ENCODE results near the gene TPM2.

TPM2 gene

DNA sequence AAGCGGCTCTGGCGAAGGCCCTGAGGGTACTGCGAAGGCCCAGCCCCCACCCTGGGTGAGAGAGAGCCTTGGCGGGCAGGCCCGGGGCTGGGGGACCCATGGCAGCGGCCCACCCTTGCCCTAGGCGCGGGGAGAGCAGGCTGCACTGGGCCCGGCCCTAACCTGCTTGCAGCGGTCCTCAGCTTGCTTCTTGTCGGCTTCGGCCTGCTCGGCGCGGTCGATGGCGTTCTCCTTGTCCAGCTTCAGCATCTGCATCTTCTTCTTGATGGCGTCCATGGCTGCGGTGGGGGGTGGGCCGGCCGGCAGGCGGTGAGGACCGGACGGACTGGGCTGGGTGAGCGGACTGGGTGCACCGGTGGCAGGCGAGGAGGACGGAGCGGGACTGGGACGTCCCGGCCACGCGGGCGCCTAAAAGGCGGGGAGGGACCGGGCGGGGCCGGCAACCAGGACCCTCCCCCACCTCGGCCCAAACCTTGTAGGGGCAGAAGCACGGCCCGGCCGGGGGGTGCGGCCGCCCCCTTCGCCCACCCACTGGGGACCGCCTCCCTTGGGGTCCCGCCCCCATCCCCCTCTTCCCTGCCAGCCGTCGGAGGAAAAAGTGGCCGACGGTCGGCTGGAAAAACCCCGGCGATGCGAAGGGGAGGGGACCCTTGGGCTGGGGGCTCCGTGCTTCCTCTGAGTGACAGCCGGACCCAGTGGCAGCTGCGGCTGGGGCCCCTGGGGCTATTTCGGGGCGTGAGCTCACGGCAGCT, at the start of gene TPM2:
TSS of gene TPM2 (minus strand) at position 384 of the 752 bp plus-strand sequence. CDS start at position 276, 108 bp downstream.
- no peak for DNase-seq

DNA sequence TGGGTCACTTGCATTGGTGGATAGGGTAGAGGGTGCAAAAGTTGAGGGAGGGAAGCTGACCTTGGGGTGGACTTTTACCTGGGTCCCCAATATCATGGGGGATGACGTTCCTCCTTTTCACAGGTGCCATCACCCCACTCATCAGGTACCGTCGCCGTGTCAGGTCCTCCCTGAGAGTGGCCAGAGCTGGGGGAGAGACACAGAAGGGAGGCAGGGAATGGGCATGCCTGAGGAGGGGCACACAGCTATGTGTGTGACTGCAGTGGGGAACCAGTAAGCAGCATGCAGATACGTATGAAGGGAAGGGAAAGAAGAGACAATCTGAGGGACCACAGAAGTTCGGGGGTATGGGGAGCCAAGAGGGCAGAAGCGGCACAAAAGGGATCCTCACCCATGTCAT, 49.2 kb upstream of the TPM2 start:
- no peak for DNase-seq

- no peak for DNase-seq
These were observed 48.5 kb upstream of the TPM2 start for GRCh38 chr9:35738186-35738585.

DNA sequence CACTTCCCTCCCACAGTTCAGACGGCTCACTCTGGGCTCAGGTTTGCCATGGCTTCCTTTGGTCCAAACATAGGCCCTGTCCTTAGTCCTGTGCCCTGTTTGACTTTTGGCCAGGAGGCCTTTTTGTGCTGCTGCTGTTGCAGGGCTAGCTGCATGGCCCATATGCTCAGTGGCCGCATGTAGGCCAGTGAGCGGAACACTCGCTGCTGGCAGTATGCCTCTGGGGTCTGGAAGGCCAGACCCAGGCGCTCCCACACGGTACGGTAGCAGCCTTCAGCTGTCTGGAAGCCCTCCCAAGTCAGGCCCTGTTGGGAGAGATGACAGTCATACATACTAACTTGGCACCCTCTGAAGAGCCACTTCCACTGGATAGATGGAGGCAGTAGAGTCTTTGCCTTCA, 47.4 kb upstream of the TPM2 start:
- no peak for DNase-seq

DNA sequence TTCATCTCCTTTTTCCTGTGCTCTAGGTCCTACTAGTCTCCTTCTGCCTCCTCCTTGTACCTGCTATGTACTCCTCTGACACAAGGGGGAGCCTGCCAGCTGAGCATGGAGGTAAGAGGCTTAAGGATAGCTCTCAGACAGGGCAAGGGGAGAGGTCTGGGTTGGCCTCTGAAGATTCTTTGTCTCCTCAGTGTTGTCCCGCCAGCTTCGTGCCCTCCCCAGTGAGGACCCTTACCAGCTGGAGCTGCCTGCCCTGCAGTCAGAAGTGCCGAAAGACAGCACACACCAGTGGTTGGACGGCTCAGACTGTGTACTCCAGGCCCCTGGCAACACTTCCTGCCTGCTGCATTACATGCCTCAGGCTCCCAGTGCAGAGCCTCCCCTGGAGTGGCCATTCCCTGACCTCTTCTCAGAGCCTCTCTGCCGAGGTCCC, 46.5 kb upstream of the TPM2 start:
- peak; percentile 34 for DNase-seq

DNA sequence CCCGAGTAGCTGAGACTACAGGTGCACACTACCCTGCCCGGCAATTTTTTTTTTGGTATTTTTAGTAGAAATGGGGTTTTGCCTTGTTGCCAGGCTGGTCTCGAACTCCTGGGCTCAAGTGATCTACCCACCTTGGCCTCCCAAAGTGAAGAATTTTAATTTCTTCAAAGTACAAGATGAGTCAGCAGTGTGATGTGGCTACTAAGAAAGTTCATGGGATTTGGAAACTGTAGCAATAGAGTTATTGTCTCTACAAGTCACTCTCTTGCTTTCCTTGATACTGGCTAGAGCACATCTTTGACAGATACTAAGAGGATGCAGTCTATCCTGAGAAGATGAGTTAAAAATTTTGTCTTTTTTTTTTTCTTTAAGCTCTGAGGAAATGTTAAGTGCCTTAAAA, 44.4 kb upstream of the TPM2 start:
- no peak for DNase-seq

GRCh38 chr9:35732800-35733541, 43.2 kb upstream of the TPM2 start:
- DNase-seq = peak; percentile 74

- DNase-seq = peak; percentile 68
These were observed 42.6 kb upstream of the TPM2 start, which contains the start of the genes CREB3 and TLN1 for GRCh38 chr9:35732185-35732799. CREB3 (plus strand) TSS chr9:35732666; CDS start chr9:35732773, 107 bp downstream. TLN1 (minus strand) TSS chr9:35732195; CDS start chr9:35725694, 6,501 bp downstream.

- no peak for DNase-seq
These were observed 41.9 kb upstream of the TPM2 start for GRCh38 chr9:35731415-35732184.

DNA sequence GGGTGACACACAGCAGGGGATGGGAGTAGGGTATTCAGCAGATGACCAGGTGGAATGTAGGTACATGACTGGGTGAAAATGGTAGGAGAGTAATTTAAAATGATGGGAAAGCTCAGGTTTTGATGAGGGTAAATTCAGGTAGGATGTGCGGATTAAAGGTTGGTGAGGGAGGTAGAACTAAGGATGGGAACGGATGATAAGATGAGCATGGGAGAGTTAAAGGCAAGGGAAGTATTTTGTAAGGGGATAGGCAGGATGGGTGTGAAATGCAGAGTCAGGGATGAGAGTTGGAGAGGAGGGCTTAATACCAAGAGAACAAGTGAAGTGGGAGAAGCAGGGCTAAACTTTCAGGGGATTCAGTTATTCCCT, 40.7 kb upstream of the TPM2 start:
- no peak for DNase-seq

GRCh38 chr9:35729700-35730485, 40.2 kb upstream of the TPM2 start:
- no peak for DNase-seq

GRCh38 chr9:35729101-35729500, 39.4 kb upstream of the TPM2 start:
- no peak for DNase-seq

GRCh38 chr9:35728041-35728971, 38.6 kb upstream of the TPM2 start:
- DNase-seq = no peak

- no peak for DNase-seq
These were observed 37.9 kb upstream of the TPM2 start for GRCh38 chr9:35727676-35728040.

DNA sequence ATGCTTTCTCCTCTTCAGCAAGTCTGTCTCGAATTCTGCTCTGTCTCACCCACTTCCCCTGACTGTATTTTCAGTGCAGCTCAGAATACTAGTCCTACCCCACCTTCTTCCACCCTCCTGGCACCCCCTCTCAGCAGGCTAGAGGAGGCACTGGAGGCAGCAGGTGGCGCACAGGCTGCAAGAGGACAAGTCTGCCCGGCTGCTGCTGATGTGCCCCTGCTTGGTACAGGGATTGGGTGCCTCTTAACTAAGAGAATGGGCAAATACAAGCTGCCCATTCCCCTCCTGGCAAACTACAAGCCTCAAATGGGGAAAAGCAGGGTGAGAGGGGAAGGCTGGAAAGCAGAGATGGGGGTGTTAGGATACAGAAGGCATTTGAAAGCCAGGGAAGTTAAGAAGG, 37.2 kb upstream of the TPM2 start:
- no peak for DNase-seq

DNA sequence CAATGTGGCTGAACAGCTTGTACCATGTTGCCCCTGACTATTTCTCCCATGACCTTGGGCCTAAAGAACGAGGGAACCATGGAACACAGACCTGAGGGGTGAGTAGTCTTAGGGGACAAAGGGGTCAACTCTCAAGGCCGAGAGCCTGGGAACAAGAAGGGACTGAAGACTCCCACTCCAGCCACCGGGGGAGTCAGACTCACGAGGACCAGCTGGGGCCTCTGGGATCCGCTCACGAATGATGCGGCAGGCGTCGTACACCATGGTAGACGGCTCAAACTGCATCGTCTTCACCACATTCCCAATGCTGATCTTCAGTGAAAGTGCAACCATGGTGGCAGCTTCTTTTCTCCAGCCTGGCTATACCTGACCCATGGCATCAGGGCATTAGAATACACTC, 35.6 kb upstream of the TPM2 start:
- no peak for DNase-seq

- DNase-seq = no peak
These were observed 34.2 kb upstream of the TPM2 start for GRCh38 chr9:35723908-35724307.

DNA sequence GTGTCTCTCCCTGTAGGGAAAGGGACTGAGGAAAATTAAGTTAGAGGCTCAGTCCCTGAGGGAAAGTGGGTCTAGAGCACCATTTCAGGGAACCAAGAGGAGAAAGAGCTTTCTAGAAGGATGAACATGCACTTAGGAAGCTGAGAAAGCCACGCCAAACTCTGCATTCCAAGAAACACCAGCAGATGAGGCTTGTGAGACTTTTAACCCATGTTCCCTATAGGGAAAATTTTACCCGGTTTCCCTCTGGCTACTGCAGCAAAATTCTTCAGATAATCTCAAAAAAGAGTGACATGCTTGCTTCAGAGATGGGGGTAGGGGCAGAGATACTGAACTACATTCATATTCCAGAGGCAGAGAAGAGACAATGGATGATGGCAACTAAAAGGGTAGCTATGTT, 33.7 kb upstream of the TPM2 start:
- no peak for DNase-seq

GRCh38 chr9:35719546-35719945, 29.8 kb upstream of the TPM2 start:
- no peak for DNase-seq

- DNase-seq = no peak
These were observed 29.2 kb upstream of the TPM2 start for GRCh38 chr9:35718721-35719511.

All from NCI-H524 treated with DMSO at 0.1 percent for 48 hours (cell line).